Fibroblast of lung (primary cell): ENCODE measurements around the gene FSTL5. TPM values are rescaled to one million over a fixed set of nuclear protein-coding genes. Genes with fewer than 3 reads are reported as not detected.

Experiments
- DNase-seq, 2 donors: peaks; one replicate each; pipeline versions ENCODE4 v3.0.0 to v3.0.0-alpha.2; 2010; ENCODE audit warnings: low read depth in 2 of 2
- H2AFZ ChIP-seq: 2 replicates; pipeline ENCODE4 v1.5.1; 2012; ENCODE audit warnings: low read length, control low read depth, inconsistent platforms
- H3K27ac ChIP-seq: 2 replicates; pipeline ENCODE4 v1.5.1; 2011; ENCODE audit warnings: low read length, control low read depth; ENCODE audit not compliant: insufficient read depth
- H3K27me3 ChIP-seq: 2 replicates; pipeline ENCODE4 v1.5.1; 2011; ENCODE audit warnings: mild to moderate bottlenecking, low read length; ENCODE audit not compliant: control insufficient read depth, insufficient read depth
- H3K36me3 ChIP-seq: 2 replicates; pipeline ENCODE4 v1.5.1; 2011; ENCODE audit warnings: low read length; ENCODE audit not compliant: control insufficient read depth, insufficient read depth
- H3K4me1 ChIP-seq: 2 replicates; pipeline ENCODE4 v1.5.1; 2011; ENCODE audit warnings: low read length; ENCODE audit not compliant: control insufficient read depth, insufficient read depth; ENCODE audit errors: extremely low read depth
- H3K4me2 ChIP-seq: 2 replicates; pipeline ENCODE4 v1.5.1; 2011; ENCODE audit warnings: low read length, control low read depth; ENCODE audit not compliant: insufficient read depth; ENCODE audit errors: extremely low read depth
- H3K4me3 ChIP-seq, 4 experiments: fragments of 200-600 bp in 1 of 4; sonication (generic) in 1 of 4; replicated peaks in 1 of 4; 2 replicates each; pipeline ENCODE4 v1.5.1; 2011 to 2016; ENCODE audit warnings: low read length in 4 of 4, low read depth in 3 of 4, mild to moderate bottlenecking in 3 of 4, control low read depth in 2 of 4, inconsistent platforms in 1 of 4, mixed read lengths in 1 of 4; ENCODE audit not compliant: insufficient read depth in 1 of 4; ENCODE audit errors: control extremely low read depth in 1 of 4
- H3K79me2 ChIP-seq: 2 replicates; pipeline ENCODE4 v1.5.1; 2012; ENCODE audit warnings: mild to moderate bottlenecking, low read length, inconsistent platforms; ENCODE audit not compliant: control insufficient read depth, insufficient read depth
- H3K9ac ChIP-seq: 2 replicates; pipeline ENCODE4 v1.5.1; 2011; ENCODE audit warnings: mild to moderate bottlenecking, low read length, control low read depth; ENCODE audit not compliant: insufficient read depth
- H3K9me3 ChIP-seq: 2 replicates; pipeline ENCODE4 v1.5.1; 2012; ENCODE audit warnings: low read depth, low read length; ENCODE audit not compliant: control insufficient read depth, insufficient read depth
- H4K20me1 ChIP-seq: 2 replicates; pipeline ENCODE4 v1.5.1; 2011; ENCODE audit warnings: low read length; ENCODE audit not compliant: control insufficient read depth, insufficient read depth; ENCODE audit errors: extremely low read depth
- EZH2 ChIP-seq: IDR thresholded peaks from 2 replicates; pipeline ENCODE4 v1.5.1; 2012; ENCODE audit warnings: low read length, control low read depth, mild to moderate bottlenecking; ENCODE audit errors: missing control alignments
- polyA plus RNA-seq, 2 donors: library from polyadenylated mRNA; depleted of rRNA in 1 of 2; stranded (reverse) in 1 of 2; unstranded in 1 of 2; fragments of >200 nt; gene quantifications; 2 replicates each; pipeline ENCODE4 v1.2.1, GENCODE V29; 2011 to 2012; ENCODE audit warnings: missing spikeins in 1 of 2
- total RNA-seq: library from RNA; depleted of rRNA; stranded (reverse); fragments of >200 nt; gene quantifications from 2 replicates; pipeline ENCODE4 v1.2.1, GENCODE V29; 2014
- TF ChIP-seq, protein P1 (sequence below), 2 donors: IDR thresholded peaks in 1 of 2; conservative IDR thresholded peaks in 1 of 2; 1 replicate in 1 of 2; 2 replicates in 1 of 2; pipeline ENCODE4 v1.5.1; 2011 to 2012; ENCODE audit warnings: low read length in 2 of 2, control low read depth in 1 of 2, inconsistent platforms in 1 of 2, low read depth in 1 of 2, mild to moderate bottlenecking in 1 of 2

FSTL5 gene
- total and polyA plus RNA-seq, 2 donors (not counting 1 experiment from before 2014, with no cell fraction given) = 0.11 to 0.33 TPM

DNA sequence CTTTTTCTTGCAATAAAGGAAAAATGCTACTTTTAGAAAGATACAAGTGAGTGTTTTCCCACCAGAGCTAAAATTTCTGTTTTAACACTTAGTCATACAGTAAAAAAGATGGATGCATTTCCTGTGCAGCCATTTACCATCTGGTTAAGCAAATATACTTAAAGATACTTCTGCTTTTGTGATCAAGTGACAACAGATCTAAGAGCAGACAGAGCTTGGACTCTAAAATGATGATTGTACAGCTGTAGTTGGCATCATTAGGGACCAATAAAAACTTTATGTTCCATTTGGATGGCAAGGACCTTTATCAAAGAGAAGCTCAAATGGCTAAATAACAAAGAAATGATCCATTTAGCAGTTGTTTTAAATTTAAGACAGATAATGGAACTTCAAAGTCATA, 270.8 kb downstream of the FSTL5 start:
- Histone ChIP-seq H3K4me2 (no peak overlapping the region), H3K27me3 (no peaks in the 10 kb centered on the region), H2AFZ (no peak overlapping the region), H3K9me3 (no peaks in the 10 kb centered on the region), H4K20me1 (no peaks in the 10 kb centered on the region), H3K9ac (no peak overlapping the region), H3K79me2 (no peaks in the 10 kb centered on the region), H3K36me3 (no peaks in the 10 kb centered on the region), H3K4me3 (no peak overlapping the region), H3K27ac (no peak overlapping the region), H3K4me1 (no peaks in the 10 kb centered on the region)
- TF ChIP-seq, protein P1, sequence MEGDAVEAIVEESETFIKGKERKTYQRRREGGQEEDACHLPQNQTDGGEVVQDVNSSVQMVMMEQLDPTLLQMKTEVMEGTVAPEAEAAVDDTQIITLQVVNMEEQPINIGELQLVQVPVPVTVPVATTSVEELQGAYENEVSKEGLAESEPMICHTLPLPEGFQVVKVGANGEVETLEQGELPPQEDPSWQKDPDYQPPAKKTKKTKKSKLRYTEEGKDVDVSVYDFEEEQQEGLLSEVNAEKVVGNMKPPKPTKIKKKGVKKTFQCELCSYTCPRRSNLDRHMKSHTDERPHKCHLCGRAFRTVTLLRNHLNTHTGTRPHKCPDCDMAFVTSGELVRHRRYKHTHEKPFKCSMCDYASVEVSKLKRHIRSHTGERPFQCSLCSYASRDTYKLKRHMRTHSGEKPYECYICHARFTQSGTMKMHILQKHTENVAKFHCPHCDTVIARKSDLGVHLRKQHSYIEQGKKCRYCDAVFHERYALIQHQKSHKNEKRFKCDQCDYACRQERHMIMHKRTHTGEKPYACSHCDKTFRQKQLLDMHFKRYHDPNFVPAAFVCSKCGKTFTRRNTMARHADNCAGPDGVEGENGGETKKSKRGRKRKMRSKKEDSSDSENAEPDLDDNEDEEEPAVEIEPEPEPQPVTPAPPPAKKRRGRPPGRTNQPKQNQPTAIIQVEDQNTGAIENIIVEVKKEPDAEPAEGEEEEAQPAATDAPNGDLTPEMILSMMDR (conservative IDR thresholded peaks at IDR 0.05 in 1 of 2, IDR thresholded peaks at IDR 0.05 in 1 of 2; ENCODE audit: low read depth in 1 of 2, low read length in 2 of 2) = no peak
- TF ChIP-seq EZH2 = no peak
- DNase-seq = no peak

DNA sequence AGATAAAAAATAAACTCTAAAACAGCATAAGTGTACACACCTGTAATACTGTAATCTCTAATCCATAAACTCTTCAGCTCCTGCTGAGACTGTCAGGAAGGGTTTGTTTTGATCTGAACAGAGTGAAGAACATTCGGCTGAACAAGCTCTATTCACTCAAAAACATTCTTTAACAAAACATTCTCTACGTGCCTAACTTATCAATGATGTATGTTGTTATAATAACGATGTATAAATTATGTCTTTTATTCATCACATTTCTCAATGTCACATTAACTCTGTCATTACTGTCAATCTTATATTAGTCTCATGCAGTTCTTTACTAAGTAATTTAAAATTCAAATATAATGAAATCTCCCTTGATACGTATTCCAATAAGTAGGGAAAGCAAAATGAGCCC, 280.6 kb downstream of the FSTL5 start:
- Histone ChIP-seq H3K36me3 (no peaks in the 10 kb centered on the region), H3K79me2 (no peaks in the 10 kb centered on the region), H3K4me1 (no peaks in the 10 kb centered on the region), H3K4me2 (no peak overlapping the region), H3K4me3 (no peak overlapping the region), H2AFZ (no peak overlapping the region), H3K27me3 (no peaks in the 10 kb centered on the region), H3K27ac (no peak overlapping the region), H3K9ac (no peak overlapping the region), H3K9me3 (no peaks in the 10 kb centered on the region), H4K20me1 (no peaks in the 10 kb centered on the region)
- DNase-seq = no peak
- TF ChIP-seq EZH2 = no peak
- TF ChIP-seq, protein P1 (conservative IDR thresholded peaks at IDR 0.05 in 1 of 2, IDR thresholded peaks at IDR 0.05 in 1 of 2; ENCODE audit: low read depth in 1 of 2, low read length in 2 of 2) = no peak

DNA sequence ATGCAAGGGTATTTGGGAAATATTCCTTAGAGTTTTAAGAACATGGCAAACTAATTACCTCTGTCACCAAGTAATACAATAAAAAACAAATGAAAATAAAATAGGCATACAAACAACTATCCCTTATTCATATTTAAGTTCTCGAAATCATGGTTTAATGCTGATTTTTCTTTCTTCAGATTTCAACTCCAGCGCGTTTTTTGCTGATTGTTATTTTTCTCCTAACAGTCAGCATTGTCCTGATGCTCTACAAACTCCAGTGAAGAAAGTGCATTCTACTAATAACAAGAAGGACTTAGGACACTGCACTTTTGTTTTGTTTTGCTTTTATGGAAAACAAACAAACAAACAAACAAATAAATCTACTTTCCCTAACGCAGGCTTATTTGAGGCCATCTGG, 282.4 kb downstream of the FSTL5 start:
- Histone ChIP-seq H3K36me3 (no peaks in the 10 kb centered on the region), H3K27ac (no peak overlapping the region), H3K9ac (no peak overlapping the region), H3K4me2 (no peak overlapping the region), H3K79me2 (no peaks in the 10 kb centered on the region), H3K4me3 (no peak overlapping the region), H2AFZ (no peak overlapping the region), H3K4me1 (no peaks in the 10 kb centered on the region), H4K20me1 (no peaks in the 10 kb centered on the region), H3K27me3 (no peaks in the 10 kb centered on the region), H3K9me3 (no peaks in the 10 kb centered on the region)
- TF ChIP-seq, protein P1 (conservative IDR thresholded peaks at IDR 0.05 in 1 of 2, IDR thresholded peaks at IDR 0.05 in 1 of 2; ENCODE audit: low read depth in 1 of 2, low read length in 2 of 2) = no peak
- no peak for TF ChIP-seq EZH2
- no peak for DNase-seq
